DMS53 treated with DMSO at 0.1 percent for 48 hours (cell line): ENCODE measurements around the gene ZIC1.

Experiments
- DNase-seq: peaks from one replicate; lab custom pipeline; 2025; ENCODE audit not compliant: unreplicated experiment; lab: John Stamatoyannopoulos, UW

The ZIC1 gene

DNA sequence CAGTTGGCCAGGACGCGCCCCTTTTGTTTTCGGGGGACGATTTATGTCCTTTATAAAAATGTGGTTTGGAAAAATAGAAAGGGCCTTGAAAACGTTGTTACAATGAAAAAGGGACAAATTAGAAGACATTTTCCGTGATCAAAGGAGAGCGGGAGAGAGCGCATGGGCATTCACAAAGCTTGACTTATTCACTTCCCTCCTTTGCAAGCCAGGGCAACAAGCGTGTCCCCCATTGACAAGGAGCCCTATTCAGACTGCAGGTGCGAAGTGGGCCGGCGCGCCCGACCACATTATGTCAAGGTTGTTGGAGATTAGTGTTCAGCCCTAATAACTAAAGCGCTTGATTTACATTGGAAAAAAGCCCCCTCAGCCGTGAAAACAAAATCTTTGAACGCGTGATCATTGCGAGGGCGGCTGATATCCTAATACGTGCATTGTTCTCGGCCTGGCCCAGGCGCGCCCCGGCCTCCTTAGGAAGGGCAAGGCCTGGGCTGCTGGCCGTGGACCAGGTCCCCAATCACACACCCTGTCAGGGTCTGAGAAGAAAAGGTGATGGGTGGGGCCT is 28.7 kb upstream of the ZIC1 start:
- no peak for DNase-seq

DNA sequence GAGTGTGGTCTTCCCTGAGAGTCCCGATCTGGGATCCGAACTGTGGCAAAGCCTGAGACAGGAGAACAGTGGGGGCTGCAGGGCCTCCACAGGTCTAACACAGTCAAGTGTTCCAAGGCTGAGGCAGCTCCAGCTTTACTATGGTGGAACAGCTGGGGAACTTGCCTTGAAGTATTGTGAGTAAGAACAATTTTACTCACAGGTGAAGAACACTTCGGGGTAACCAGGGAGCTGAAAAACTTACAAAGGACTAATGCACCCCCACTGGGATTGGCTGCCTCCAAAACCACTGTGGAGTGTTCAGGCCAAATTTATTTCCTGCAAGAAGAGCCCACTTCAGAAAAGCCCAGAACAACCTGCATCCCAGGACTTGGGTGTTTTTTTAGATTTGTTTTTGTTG is 28.2 kb upstream of the ZIC1 start:
- DNase-seq = no peak

DNA sequence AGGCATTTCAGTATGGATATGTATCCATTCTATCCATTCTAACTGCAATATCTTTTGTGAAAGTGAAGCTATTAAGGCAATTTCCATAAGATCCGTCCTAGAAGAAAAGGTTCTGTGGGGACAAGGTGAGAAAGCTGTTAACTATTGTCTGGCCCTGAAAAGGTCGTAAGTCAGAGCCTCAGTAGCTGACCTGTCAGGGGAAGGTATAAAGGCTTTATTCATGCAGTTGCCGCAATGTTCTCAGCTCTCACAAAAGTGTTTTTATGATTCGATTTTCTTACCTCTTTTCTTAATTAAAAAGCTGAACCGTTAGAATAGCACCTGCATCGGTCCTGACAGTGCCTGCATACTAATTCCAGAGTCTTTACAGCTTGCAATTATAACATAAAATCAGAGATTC is 27.6 kb upstream of the ZIC1 start:
- no peak for DNase-seq

DNA sequence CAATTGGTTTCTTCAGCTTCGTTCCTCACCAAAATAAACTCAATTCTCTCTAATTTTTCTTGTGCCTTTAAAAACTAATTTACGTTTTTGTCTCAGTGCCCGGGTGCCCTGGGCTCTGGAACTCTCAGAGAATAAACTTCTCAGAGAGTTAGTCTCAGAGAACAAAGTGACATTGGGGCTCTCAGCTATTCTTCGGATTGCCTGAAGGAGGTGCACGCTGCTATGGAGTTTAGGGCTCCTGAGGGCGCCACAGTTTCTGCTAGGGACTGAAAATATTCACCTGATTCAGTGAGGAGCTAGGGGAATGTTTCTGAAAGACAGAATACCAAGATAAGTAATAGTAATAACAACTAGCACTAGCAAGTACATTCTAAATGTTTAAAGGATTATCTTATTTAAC is 25.5 kb upstream of the ZIC1 start:
- no peak for DNase-seq

DNA sequence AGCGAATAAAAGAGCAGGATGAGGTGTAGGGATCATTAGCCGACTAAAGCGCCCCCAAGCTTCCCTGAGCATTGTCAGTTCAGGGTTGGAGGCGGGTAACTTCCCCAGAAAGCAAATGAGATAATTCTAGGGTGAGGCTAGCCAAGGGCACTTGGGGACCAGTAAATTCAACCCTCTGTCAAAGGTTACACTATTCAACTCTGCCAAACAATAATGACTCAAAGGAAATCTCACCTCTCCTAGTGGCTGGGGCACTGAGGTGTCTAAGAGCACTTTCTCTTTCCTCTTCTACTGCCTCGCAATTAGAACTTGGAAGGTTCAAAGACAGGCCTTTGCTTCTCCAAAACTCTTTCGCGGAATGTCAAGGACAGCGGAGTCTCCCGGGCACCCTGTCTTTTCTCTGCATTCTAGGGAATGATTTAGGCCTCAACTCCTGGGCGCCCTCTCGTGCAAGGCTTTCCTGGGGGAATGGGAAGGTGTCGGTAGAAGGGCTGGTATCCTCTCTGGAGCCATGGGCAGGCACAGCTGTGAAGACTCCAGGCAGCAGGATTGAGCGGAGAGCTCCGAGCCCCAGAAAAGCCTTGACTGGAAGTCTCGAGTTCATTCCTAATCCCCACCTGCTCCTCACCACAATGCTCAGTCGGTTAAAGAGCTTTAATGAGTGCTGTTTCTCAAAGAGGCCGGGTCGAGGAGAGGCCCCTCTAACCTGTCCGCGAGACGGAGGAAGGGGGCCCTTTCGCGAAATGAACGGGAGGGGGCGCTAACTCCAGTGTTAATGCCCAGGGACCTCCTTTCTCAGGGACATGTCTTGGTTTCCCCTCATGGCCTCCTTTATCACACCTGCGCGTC is 24.7 kb upstream of the ZIC1 start:
- DNase-seq = no peak

DNA sequence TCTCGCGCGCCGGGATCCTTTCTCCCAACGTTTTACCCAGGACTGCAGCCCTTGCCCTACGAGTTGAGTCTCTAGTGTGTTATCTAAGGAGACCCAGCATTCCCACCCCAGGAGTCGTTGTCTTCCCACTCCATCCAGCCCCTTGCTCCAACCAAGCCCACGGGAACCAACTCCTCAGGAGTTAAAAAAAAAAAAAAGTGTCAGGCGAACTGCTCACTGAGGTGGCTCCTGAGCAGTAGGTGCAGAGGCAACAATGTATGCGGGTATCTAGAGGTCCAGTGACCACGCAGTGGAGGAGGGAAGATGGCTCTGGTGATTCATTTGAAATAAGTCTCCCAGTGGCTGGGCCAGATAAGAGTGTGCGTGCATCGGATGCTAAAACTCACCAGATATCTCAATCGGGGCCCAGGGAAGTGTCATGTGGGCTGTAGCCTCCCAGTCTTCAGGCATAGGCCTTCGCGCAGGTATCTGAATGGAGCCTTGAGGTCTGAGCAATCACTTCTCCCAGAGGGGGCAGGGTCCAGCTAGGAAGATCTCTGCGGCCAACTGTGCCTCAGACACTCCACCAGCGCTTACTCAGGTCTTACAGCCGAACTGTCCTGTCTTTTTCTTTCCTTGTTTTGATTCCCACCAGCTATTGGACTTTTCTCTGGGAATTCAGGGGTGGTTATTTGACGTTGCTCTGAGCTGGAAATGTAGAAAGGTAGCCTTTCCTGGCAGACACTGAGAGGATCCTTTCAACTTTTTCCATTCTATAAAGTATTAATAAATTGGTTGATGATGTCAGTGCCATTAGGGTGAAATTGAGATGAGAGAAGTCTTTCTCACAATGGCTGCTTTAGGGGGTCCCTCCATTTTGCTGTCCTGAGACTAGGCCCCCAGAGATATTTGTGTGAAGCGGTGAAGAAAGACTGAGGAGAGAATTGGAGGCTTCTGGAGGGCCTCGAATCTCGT is 23.8 kb upstream of the ZIC1 start:
- DNase-seq = no peak

DNA sequence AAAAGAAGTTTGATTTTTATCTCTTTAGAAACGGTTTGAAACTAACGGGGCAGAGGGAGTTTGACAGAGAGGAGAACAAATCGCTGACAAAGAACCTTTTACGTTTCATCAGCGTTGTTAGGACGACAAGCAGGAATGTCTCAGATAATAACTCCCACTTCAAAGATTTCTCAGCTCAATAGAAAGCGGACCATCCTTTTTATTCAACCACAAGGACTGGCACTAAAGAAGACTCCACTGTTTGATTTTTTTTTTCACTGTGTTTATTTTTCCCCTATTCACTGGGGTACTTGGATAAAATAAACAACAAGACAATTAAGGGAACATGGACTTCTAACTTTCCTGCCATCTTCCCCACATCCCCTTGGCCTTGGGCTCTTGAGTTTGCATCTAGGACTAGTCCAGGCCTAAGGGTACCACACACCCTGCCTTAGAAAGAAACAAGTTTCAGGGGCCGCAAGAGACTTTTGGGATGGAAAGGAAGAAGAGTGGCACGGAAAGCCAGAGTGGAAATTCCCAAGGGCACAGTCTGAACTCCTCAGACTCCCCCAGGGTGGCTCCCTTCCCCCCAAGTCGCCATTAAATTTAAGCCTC is 21.8 kb upstream of the ZIC1 start:
- no peak for DNase-seq

DNA sequence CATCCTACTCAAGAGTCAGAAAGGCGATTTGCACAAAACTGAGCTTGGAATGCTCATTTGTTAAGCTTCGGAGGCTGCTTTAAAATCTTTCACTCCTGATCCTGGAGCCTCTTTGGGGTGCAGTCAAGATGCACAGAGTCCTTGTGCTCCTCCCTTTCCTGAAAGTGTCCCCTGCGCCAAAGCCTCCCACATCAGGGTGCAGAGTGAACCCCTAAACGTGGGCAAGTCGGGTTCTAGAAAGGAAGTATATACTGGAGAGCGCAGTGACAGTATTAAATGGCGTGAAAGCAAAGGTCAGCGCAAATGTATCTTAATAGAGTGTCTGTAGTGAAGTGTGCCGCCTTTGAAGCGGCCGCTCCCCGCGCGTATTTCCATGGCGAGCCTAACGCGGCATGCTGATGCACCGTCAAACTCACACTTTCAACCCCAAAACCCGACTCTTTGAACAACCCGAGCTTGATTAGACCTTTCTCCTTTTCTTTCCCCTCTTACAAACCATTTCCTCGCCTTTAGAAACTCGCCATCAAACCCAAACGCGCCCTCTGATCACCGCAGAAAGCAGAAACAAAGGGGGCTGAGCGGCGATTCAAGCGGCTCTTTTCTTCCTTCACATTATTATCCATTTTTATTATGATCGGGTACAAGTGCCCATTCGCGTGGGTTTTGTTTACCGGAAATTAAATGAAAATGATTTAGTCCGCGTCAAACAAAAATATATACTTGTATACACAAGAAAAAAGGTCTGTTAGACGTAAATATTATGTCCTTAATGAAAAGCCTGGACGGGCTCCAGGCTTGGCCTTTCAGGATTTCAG is 21.1 kb upstream of the ZIC1 start:
- DNase-seq = no peak

DNA sequence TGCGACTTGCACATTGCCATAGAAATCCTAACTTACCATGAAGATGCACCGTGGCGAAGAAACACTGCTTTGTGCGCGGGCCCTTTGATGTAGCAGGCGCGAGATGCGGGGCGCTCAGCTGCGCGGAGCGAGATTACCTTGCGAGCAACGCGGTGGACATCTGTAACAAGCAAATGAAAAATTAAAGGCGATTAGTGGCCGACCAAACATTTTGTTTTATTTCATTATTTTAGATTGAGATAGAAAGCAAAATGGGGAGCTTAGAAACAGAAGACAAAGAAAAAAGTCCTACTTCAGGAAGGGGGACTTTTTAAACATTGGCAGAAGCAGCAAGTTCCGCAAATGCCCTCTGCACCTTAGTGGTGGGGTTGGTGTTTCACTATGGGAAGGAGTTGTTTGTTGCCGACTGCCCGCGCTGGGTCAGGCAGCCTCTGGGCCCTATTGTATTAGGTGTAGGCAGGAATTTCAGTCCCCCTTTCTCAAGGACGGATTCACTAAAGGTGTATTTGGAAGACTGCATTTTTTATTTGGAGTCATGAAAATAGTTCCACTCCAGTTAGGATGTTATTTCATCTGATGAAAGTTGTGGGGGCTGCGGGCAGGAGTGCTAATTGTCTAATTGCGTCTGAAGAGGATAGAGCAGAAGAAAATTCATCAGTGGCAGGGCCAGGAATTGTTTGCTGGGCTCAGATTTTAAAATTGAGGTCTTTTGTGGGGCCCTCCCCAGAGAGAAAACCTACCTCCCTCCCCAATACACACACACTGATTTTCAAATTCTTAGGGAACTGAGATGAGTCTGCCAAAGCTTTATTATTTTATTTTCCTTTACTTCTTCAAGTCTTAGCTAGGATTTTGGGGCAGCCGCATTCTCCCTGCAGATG is 20.2 kb upstream of the ZIC1 start:
- DNase-seq = no peak

DNA sequence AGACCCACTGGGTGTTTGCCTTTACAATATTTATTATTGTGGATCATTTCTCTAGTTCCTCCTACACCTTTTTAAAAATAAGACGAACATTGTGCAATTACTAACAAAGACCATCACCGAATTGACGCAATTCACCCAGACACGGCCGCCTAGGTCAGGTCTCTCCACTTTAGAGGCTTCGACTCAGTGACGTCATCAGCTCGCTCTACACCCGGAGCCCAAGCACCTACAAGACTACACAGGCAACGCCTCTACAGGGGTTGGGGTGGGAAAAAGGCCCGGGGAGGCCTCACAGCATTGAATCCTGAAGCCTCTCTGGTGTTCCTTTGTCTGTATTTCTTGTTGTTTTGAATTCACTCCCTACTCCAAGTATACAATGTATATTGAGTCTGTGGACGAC is 19.4 kb upstream of the ZIC1 start:
- no peak for DNase-seq

DNA sequence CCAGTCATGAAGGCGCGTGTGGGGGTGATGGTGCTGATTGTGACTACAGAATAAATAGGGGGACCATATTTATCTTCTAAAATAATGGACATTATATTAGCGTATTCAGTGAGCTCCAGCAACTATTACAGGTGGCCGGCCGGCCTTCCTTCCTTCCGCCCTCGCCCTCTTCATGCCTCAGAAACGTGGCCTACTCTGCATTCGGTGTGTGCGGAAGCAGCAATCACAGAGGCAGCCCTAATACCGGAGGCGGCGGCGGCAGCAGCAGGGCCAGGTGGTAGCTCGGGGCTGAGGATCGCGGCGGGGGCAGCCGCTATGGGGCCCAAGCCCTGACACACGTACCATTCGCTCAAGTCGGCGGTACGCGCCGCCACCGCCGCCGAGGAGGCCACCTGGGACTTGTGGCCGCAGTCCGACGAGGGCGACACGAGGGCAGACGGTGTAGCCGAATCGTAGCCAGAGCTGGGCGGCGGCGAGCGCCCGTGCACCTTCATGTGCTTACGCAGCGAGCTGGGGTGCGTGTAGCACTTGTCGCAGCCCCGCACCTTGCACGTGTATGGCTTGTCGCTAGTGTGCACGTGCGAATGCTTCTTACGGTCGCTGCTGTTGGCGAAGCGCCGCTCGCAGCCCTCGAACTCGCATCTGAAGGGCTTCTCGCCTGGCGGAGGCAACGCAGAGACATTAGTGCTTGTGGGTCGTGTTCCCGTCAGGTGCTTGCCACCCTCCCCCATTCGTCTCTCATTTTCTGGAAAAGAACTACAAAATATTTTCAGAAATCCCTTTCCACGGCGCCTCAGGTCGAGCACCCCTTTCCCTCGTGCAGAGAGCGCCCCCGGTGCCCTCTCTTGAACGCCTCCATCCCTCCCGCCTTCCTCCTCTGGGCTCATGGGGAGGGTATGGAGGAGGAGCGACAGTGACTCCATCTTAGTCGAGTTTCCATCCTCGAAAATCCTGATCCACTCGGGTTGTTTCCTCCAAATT is 18.3 kb upstream of the ZIC1 start:
- no peak for DNase-seq

DNA sequence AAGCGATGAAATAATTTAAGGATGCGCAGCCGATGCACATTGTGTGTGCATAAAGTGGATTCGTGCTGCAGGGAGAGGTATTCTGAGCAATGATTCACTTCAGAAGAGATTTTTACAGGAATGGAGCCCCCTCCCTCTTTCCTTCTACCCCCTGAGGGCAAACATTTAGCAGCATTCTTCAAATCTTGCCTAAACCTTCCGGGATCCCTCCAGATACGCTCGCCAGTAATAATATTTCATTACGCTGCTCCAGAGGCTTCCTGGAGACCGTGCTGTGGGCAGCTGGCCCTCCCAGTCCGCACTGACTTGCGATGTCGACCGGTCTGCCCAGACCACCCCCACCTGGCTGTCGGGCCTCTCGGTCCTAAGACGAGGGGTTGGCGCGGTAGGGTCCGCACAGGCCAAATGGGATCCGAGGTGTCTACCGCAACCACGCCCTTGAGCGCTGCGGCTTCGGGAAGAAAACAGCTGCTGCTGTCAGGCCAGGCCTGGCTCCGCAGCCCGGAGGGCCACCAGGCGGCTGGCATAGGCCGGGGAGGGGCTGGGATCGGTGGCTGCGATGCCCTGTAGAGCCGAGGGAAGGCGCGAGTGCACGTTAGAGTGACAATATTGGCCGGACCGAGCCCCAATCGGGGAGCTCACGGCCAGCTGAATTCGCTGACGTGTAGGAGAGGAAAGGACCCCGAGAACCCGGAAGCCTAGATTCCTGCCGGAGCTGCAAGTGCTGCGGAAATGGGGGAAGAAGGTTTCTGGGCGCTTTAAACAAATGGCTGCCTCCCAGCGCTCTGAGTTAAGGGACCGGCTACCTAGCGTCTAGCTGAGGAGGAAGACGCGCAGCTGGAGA is 17.2 kb upstream of the ZIC1 start:
- DNase-seq = peak; percentile 69

DNA sequence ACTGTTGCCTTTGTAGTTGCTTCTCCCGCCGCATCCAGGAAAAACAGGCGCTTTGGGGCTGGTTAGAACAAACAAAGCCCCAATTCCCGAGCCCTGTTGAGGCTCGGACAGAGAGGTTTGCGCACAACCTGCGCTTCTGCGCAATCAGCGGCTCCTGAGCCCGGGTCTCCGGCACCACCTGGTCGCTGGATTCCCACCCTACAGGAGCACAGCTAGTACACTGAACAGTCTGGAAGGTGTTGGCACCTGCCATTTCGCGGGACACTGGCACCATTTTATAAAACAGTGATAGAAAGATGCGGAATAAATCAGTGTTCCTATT is 16.6 kb upstream of the ZIC1 start:
- DNase-seq = no peak

DNA sequence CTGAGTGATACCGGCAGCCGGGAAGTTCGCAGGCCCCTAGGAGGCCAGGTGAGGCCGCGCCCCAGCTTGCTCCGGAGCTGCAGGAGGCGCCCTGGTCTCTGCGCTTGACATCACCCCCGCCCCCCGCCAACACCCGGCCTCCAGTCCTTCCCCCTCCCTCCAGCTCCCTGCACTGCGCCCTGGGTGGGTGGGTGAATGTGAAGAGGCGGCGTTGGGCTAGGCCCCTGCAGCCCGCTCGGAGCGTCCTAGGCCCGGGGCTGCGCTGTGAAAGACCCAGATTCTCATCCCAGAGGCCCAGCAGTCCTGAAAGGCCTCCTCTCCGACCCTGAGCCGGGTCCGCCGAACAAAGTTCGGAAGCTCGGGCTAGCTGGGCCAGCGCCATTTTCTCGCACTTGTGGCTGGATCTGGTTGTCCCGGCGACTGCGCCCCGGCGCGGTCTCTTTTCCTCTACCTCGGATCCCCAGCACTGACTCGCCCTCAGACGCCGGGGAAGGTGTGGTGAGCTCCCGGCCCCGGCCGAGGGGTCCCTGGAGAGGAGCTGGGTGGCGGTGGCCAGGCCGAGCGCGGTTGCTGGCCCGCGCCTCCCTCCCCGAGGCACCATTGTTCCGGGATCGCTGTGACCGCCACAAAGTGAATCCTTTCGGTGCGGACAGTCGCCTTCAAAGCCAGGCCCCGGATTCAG is 15.8 kb upstream of the ZIC1 start:
- DNase-seq = no peak

DNA sequence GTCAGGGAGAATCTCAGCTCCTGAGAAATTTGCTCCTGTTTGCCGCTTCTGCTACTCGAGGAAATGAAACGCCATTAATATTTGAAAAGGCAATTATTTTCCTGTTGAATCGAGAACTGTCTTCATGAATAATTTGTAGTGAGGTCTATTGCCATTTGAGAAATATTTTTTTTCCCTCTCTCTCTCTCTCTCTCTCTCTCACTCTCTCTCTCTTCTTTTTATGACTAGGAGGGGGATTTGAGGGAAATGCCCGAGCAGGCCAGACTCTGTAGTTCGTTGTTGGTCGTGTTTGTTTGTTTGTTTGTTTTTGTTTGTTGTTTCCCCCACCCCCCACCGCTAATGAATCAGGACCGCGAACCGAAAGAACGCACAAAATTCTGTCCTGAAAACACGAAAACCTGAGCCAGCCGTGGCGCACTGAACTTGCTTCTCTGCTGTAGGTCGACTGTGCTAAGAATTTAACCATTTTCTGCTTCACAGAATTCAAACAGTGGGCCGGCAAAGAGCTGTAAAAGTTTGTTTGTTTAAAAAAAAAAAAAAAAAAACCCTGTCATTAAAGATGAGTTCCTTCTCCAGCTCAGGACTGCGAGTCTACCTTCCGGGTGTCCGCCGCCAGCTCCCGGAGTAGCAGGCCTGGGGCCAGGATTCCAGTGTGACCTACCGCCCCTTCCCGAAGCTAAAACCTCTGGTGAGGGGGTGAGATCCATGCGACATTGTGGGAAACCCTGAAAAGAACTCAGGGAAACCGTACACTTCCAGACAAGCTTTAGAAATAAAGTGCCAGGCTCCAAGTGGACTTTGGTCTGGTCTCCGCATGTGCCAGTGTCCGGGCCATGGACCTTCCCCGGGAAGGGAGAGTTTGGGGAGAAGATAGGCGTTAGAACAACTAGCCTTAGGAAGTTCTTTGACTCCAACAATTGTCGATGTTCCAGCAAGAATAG is 15.0 kb upstream of the ZIC1 start:
- DNase-seq = no peak

DNA sequence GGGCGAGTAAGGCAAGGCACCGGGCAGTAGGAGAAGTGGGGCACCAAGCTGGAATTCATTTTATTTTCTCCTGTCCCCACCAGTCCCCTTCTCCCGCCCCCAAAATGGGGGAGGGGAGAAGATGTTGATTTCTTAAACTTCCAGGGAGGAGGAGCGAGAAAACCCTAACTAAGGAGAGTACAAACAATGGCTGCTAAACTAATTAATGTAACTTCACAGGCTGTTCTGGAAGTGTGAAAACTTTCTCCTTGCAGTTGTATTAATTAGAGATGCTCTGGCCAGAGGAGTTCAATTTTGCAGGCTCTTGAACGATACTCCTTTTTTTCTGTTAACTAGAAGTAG is 14.3 kb upstream of the ZIC1 start:
- no peak for DNase-seq
